Measurements from ENCODE around the gene C1QL2.

GRCh38 chr2:119149611-119150010, 8.9 kb downstream of the C1QL2 start:
- no peak for TF ChIP-seq POLR2A (IDR thresholded peaks at IDR 0.05; ENCODE audit: low read depth, low read length)
- TF ChIP-seq TAF1 (IDR thresholded peaks at IDR 0.05; ENCODE audit: borderline replicate concordance, low read depth, low read length) = no peak
- TF ChIP-seq POLR2AphosphoS5 (IDR thresholded peaks at IDR 0.05; ENCODE audit: low read depth, low read length) = no peak

All from GM12892 (cell line).